Activated naive CD4-positive, alpha-beta T cell treated with anti-CD3 and anti-CD28 coated beads for 36 hours (primary cell): ENCODE data around the gene CHCHD4. TPM values are rescaled to one million over a fixed set of nuclear protein-coding genes. Genes with fewer than 3 reads are reported as not detected.

ENCODE experiments used
- CTCF ChIA-PET: fragments of 350-600 bp; sonication (Branson Sonifier 250); formaldehyde crosslinking; loops from one replicate; lab custom pipeline; 2021; ENCODE audit warnings: antibody characterized with exemption; lab: Charles Lee
- DNase-seq: peaks from one replicate; pipeline ENCODE4 v3.0.0-alpha.2; 2020
- H3K27ac Mint-ChIP-seq: one replicate; pipeline ENCODE4 v1.8.0; 2021; ENCODE audit warnings: mild to moderate bottlenecking, mixed read lengths
- H3K27me3 Mint-ChIP-seq: one replicate; pipeline ENCODE4 v1.8.0; 2021; ENCODE audit warnings: low read depth, mixed read lengths
- H3K36me3 Mint-ChIP-seq: one replicate; pipeline ENCODE4 v1.8.0; 2021; ENCODE audit warnings: low read depth, mixed read lengths
- H3K4me1 Mint-ChIP-seq: one replicate; pipeline ENCODE4 v1.8.0; 2021; ENCODE audit warnings: low read depth, mixed read lengths
- H3K4me3 Mint-ChIP-seq: one replicate; pipeline ENCODE4 v1.8.0; 2021; ENCODE audit warnings: mild to moderate bottlenecking, moderate library complexity, mixed read lengths
- H3K9me3 Mint-ChIP-seq: one replicate; pipeline ENCODE4 v1.8.0; 2021; ENCODE audit warnings: mixed read lengths
- intact Hi-C: fragments of 100-400 bp; cut with micrococcal nuclease; formaldehyde crosslinking; loops from one replicate; pipeline ENCODE4 v1.15.1; 2023
- total RNA-seq, 2 experiments: library from RNA; stranded (reverse); gene quantifications; one replicate each; pipeline ENCODE4 v1.2.3, GENCODE V29; 2021

Gene CHCHD4
- 10 to 100 TPM; 16.2 to 17.9 TPM for total RNA-seq

GRCh38 chr3:14124615-14125192 lies at the start of gene CHCHD4, which contains the start of gene TMEM43:
CHCHD4 (minus strand) TSS chr3:14124870; CDS start chr3:14124676, 194 bp downstream.
TMEM43 (plus strand) TSS chr3:14125052; CDS start chr3:14125194, 142 bp downstream.
- intact Hi-C loops: loop anchor here (1.0 to 10.0 kb wide), 9 partner anchors 20 to 650 kb away; partner anchors contain the start of genes CCDC174, LSM3, SLC6A6 and XPC
- Mint-ChIP-seq H3K9me3 (no peaks in the 10 kb centered on the region), H3K4me3 (peak within 1 kb of the TSS; percentile 93), H3K36me3 (peaks cover 39% of the 10 kb centered on the region), H3K27ac (peak within 1 kb of the TSS; percentile 92), H3K4me1 (peaks cover 50% of the 10 kb centered on the region), H3K27me3 (no peaks in the 10 kb centered on the region)
- DNase-seq: peak; percentile 99
- CTCF ChIA-PET: interaction anchor here (1.2 to 3.5 kb wide), 5 partner anchors 13 to 229 kb away, joined by 3 to 25 read pairs (median 4); partner anchors contain the start of genes LSM3 and XPC

DNA sequence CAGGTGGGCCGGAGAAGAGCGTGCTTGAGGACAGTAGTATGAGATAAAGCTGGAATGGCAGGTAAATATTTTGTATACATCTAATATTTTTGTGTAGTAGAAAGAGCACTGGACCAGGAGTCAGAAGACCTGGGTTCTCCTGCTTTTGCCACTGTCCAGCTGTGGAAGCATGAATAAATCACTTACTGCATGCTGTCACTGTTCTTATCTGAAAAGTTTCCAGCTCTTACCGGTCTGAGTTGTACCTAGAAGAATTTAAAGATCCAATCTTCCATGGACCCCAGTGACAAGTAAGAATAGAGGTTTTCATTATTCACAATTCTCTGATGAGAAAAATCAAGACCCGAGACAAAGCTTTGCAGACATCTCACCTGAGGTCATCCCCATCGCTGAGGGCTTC lies 47.8 kb upstream of the CHCHD4 start:
- CTCF ChIA-PET: interaction anchor here (0.6 kb wide), 1 partner anchor 337 kb away, joined by 3 read pairs; no protein-coding TSS in a partner anchor

DNA sequence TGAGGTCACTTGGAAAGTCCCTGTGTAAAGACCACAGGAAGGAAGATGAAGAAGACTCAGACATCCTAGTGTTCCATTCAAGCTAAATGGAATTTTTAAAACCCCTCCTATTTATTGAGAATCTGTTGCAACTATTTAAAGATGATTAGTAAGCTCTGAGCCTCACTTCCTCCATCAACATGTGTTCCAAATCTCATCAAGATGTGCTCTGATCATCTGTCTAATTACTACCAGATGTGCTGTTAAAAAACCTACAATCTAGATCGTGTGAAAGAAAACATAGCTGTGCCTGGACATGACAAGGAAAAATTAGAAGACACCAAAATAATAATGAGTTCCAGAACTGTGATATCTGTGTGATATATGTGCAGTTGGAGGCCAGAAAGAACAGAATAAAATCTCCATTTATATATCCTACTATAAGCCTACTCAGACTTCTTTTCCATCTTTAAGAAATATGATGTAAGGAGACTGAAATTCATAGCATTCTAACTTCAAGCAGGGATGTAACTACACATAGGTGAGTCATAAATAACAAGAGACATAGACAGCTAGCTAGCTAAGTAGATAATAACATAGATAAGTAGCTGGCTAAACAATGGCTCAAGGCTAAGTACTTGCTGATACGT lies 46.0 kb upstream of the CHCHD4 start:
- H3K27me3 Mint-ChIP-seq: no peaks in the 10 kb centered on the region
- peaks cover 59% of the 10 kb centered on the region for H3K36me3 Mint-ChIP-seq
- CTCF ChIA-PET: interaction anchor here (0.8 kb wide), 1 partner anchor 33 kb away, joined by 3 read pairs; no protein-coding TSS in a partner anchor
- intact Hi-C loops: no loop called here
- peaks cover 39% of the 10 kb centered on the region for H3K4me1 Mint-ChIP-seq
- no peak overlapping the region for H3K27ac Mint-ChIP-seq
- H3K9me3 Mint-ChIP-seq: no peaks in the 10 kb centered on the region
- no peak overlapping the region for H3K4me3 Mint-ChIP-seq
- DNase-seq: no peak

More for the DNA sequence above, 47.8 kb upstream of the CHCHD4 start:
- no peak for DNase-seq
- Mint-ChIP-seq H3K27ac (no peak overlapping the region), H3K27me3 (no peaks in the 10 kb centered on the region), H3K4me1 (peaks cover 56% of the 10 kb centered on the region), H3K9me3 (no peaks in the 10 kb centered on the region), H3K36me3 (peaks cover 50% of the 10 kb centered on the region), H3K4me3 (no peak overlapping the region)
- intact Hi-C loops: no loop called here

DNA sequence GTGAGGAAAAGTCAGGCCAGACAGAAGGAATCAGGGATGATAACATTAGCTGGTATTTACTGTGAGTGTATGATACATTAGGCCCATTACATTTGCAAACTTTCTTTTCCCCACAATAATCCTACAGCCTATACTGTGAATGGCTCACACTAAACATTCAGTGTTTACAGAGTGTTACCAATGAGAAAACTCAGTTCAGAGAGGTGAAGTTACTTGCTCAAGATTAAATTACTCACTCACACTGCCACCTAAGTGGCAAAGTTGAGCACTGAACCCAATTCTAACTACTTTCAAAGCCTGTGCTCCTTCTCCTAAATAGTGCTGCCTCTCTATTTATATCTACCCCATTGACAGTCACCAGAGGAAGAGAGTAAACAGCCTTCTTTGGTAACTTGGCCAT lies 45.2 kb upstream of the CHCHD4 start:
- Mint-ChIP-seq H3K9me3 (no peaks in the 10 kb centered on the region), H3K4me1 (peaks cover 31% of the 10 kb centered on the region), H3K27ac (no peak overlapping the region), H3K4me3 (no peak overlapping the region), H3K27me3 (no peaks in the 10 kb centered on the region), H3K36me3 (peaks cover 64% of the 10 kb centered on the region)
- no peak for DNase-seq
- CTCF ChIA-PET: no interaction called here
- intact Hi-C loops: no loop called here

DNA sequence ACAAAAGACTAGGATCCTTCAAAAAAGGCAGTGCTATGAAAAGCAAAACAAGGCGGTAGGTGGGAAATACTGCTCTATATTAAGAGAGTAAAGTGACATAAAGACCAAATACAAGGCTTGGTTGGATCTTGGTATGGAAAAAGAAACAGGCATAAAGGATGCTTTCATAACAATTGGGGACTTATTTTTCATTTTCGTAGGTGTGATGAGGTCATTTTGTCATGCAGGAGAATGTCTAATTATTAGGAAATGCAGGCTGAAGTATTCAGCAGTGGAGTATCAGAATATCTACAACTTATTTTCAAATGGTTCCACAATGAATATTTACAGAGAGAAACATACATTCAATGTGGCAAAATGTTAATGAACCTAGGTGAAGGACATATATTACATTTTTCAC lies 44.8 kb upstream of the CHCHD4 start:
- CTCF ChIA-PET: no interaction called here
- no peaks in the 10 kb centered on the region for H3K9me3 Mint-ChIP-seq
- H3K4me1 Mint-ChIP-seq: peaks cover 28% of the 10 kb centered on the region
- intact Hi-C loops: no loop called here
- no peak overlapping the region for H3K4me3 Mint-ChIP-seq
- DNase-seq: no peak
- no peak overlapping the region for H3K27ac Mint-ChIP-seq
- no peaks in the 10 kb centered on the region for H3K27me3 Mint-ChIP-seq
- peaks cover 69% of the 10 kb centered on the region for H3K36me3 Mint-ChIP-seq

DNA sequence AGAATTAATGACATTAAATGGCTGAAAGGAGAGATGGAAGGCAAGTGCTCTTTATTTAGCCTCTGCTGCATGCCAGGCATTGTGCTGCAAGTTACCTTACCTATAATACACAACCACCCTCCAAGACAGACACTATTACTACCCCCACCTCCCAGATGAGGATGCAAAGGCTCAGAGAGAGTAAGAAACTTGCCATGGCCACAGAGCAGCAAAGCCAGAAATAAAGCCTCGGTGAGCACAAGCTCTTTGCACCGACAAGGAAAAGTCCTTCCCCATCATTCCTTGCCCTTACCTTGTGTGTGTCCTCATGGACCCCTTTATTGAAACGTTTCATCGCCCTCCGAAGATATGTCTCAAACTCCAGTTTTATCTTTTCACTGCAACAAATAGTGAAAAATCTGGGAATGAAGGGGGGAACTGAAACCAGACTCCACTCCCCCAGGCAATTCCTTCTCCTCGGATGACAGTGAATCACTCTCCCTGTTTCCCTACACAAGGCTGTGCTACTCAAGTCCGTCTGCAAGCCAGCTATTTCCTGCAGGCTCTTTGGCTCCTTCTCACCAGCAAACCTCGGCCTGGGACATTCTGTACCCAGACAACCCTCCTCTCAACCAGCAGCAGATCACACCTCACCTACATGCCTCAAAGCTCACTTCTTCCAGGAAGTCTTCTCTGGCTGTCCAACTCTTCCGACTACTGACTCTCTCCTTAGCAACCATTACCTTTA lies 42.4 kb upstream of the CHCHD4 start:
- intact Hi-C loops: no loop called here
- CTCF ChIA-PET: no interaction called here
- Mint-ChIP-seq H3K4me3 (no peak overlapping the region), H3K36me3 (peaks cover 82% of the 10 kb centered on the region), H3K9me3 (peaks cover 7% of the 10 kb centered on the region), H3K27me3 (no peaks in the 10 kb centered on the region), H3K4me1 (peaks cover 13% of the 10 kb centered on the region), H3K27ac (no peak overlapping the region)
- no peak for DNase-seq

- intact Hi-C loops: no loop called here
- H3K36me3 Mint-ChIP-seq: peaks cover 83% of the 10 kb centered on the region
- CTCF ChIA-PET: no interaction called here
- peaks cover 1% of the 10 kb centered on the region for H3K4me1 Mint-ChIP-seq
- no peak overlapping the region for H3K4me3 Mint-ChIP-seq
- H3K27me3 Mint-ChIP-seq: no peaks in the 10 kb centered on the region
- DNase-seq: no peak
- no peak overlapping the region for H3K27ac Mint-ChIP-seq
- H3K9me3 Mint-ChIP-seq: peaks cover 12% of the 10 kb centered on the region
Measured at GRCh38 chr3:14162178-14162577, 37.5 kb upstream of the CHCHD4 start.

DNA sequence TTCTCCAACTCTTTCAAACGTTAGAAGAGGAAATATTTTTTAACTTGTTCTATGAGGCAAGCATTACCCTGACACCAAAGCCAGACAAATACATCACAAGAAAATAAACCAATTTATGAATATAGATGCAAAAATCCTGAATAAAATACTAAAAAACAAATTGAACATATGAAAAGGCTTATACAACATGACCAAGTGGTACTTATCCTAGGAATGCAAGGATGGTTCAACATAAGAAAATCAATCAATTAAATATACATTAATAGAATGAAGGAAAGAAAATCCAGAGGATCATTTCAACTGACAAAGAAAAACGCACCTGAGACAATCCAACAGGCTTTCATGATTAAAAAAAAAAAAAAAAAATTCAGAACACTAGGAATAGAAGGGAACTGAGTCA lies 36.6 kb upstream of the CHCHD4 start:
- H3K36me3 Mint-ChIP-seq: peaks cover 84% of the 10 kb centered on the region
- intact Hi-C loops: no loop called here
- CTCF ChIA-PET: no interaction called here

DNA sequence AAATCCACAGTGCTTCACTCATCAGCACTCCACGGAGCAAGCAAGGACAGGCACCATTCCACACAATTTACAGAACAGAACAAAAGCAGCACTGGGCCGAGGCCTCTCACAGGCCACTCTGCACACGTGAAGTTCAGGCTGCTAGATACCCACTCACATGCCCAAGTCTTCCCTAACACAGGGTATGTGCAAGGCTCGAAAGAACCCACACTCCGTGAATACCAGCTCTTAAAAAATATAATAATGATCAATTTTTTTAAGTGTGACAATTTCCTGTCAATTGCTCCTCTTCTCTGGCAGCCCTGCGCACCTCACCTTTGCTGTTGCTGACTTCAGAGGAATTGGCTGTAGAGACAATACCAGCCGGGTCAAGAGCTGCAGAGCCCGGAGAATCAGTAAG lies 34.8 kb upstream of the CHCHD4 start:
- H3K27me3 Mint-ChIP-seq: no peaks in the 10 kb centered on the region
- H3K4me1 Mint-ChIP-seq: peaks cover 9% of the 10 kb centered on the region
- H3K9me3 Mint-ChIP-seq: peaks cover 12% of the 10 kb centered on the region
- H3K4me3 Mint-ChIP-seq: no peak overlapping the region
- no peak overlapping the region for H3K27ac Mint-ChIP-seq
- DNase-seq: no peak
- CTCF ChIA-PET: no interaction called here
- H3K36me3 Mint-ChIP-seq: peaks cover 76% of the 10 kb centered on the region
- intact Hi-C loops: no loop called here

More for the DNA sequence above, 36.6 kb upstream of the CHCHD4 start:
- no peak overlapping the region for H3K27ac Mint-ChIP-seq
- H3K9me3 Mint-ChIP-seq: peaks cover 12% of the 10 kb centered on the region
- peaks cover 7% of the 10 kb centered on the region for H3K4me1 Mint-ChIP-seq
- DNase-seq: no peak
- no peak overlapping the region for H3K4me3 Mint-ChIP-seq
- H3K27me3 Mint-ChIP-seq: no peaks in the 10 kb centered on the region

- Mint-ChIP-seq H3K36me3 (peaks cover 70% of the 10 kb centered on the region), H3K4me3 (no peak overlapping the region), H3K4me1 (peaks cover 9% of the 10 kb centered on the region), H3K27ac (no peak overlapping the region), H3K9me3 (peaks cover 12% of the 10 kb centered on the region), H3K27me3 (no peaks in the 10 kb centered on the region)
- DNase-seq: no peak
- CTCF ChIA-PET: no interaction called here
- intact Hi-C loops: no loop called here
Measured at GRCh38 chr3:14158370-14158769, 33.7 kb upstream of the CHCHD4 start.

GRCh38 chr3:14157951-14158350 lies 33.3 kb upstream of the CHCHD4 start:
- CTCF ChIA-PET: no interaction called here
- peaks cover 12% of the 10 kb centered on the region for H3K9me3 Mint-ChIP-seq
- H3K27me3 Mint-ChIP-seq: no peaks in the 10 kb centered on the region
- no peak for DNase-seq
- H3K4me3 Mint-ChIP-seq: no peak overlapping the region
- peaks cover 66% of the 10 kb centered on the region for H3K36me3 Mint-ChIP-seq
- intact Hi-C loops: no loop called here
- no peak overlapping the region for H3K27ac Mint-ChIP-seq
- H3K4me1 Mint-ChIP-seq: peaks cover 9% of the 10 kb centered on the region

- no peak overlapping the region for H3K4me3 Mint-ChIP-seq
- CTCF ChIA-PET: interaction anchor here (1.0 kb wide), 1 partner anchor 47 kb away, joined by 3 read pairs; no protein-coding TSS in a partner anchor
- peaks cover 9% of the 10 kb centered on the region for H3K4me1 Mint-ChIP-seq
- intact Hi-C loops: no loop called here
- no peak for DNase-seq
- H3K27me3 Mint-ChIP-seq: no peaks in the 10 kb centered on the region
- H3K9me3 Mint-ChIP-seq: peaks cover 5% of the 10 kb centered on the region
- H3K36me3 Mint-ChIP-seq: peaks cover 56% of the 10 kb centered on the region
- no peak overlapping the region for H3K27ac Mint-ChIP-seq
Measured at GRCh38 chr3:14156843-14157561, 32.3 kb upstream of the CHCHD4 start.
